Activated CD4-positive, CD25-positive, alpha-beta regulatory T cell treated with anti-CD3 and anti-CD28 coated beads, Interleukin-2, amount 50 U/mL, for 24 hours (primary cell): ENCODE measurements around the gene TPPP.

Experiments
- ATAC-seq, 2 donors: fragments of 150-1000 bp; cut with Tn5 transposase; one replicate each; pipeline ENCODE4 v1.10.0; 2021; ENCODE audit warnings: mild to moderate bottlenecking in 1 of 2, moderate library complexity in 1 of 2

TPPP gene

DNA sequence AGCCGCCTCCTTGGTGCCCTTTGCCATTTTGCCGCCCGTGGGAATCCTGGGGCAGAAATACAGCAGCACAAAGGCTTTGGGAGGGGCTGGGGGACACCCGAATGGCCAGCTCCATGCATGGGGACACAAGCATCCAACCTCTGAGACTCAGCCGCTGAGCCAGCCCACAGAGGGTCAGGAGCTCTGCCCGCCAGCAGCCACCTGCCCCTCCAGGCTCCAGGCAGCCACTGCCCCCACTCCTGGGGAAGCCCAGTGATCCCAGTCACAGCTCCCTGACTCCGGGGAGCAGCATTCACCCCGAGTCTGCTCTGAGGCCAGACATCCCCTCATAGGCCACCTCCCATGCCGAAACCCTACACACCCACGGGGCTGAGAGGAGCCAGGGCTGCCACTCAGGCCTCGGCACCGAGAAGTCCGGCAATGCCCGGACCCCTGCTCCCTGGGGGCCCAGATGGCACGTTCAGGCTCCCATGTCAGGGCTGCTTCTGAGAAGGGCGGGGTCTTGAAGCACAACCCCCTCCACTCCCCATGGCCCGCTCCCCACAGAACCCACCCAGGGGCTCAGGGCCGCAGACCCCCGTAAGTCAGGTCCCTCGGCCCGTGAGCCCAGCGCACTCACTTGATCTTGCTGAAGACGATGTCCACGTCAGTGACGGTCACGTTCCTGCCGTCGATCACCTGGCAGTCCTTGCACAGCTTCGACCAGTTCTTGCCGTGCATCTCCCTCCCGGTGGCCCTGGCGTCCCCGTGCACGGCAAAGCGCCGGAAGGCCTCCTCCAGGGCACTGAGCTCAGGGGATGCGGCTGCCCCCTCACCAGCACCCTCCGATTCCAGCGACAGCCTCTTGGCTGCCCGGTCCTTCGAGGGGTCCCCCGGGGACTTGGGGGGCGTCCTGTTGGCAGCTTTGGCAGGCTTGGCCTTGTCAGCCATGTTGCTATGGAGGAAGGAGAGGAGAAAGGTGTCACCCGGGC lies 15.7 kb downstream of the TPPP start:
- ATAC-seq, result no peak

- ATAC-seq, result no peak
Observed at GRCh38 chr5:676699-677076, 16.5 kb downstream of the TPPP start.

DNA sequence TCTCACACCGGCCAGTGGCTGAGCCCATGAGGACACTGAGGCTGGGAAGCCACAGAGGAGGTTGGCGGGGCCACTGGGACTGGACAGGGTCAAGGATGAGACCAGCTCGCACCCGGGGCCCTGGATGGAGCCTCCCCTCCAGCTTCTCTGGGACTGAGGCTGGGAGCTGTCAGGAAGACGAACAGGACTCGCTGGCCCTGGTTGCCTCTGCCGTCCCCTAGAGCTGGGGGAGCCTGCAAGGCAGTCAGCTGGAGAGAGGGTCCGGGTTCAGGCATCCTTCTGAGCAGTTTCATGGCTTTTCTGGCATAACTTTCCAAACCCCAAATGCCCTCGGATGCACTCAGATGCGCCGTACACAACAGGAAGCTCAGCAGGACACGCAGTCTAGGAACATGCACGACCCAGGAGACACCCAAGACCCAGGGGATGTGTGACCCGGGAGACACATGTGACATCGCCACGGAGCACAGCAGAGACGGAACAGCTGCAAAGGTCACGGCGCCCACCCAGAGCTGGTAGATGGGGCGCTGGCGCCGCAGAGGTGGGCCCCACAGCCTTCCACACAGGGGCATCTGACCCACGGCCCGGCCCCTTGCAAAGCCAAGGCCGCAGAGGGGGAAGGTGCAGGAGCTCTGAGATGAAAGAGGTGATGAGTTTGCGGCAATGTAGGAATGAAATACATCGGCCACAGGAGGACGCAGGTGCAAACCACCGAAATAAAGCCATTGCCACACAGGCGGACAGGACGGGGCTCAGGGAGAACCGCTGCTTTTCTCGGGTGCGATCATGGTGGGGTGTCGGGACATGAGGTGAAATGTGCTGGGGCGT lies 17.1 kb downstream of the TPPP start:
- ATAC-seq, result no peak

DNA sequence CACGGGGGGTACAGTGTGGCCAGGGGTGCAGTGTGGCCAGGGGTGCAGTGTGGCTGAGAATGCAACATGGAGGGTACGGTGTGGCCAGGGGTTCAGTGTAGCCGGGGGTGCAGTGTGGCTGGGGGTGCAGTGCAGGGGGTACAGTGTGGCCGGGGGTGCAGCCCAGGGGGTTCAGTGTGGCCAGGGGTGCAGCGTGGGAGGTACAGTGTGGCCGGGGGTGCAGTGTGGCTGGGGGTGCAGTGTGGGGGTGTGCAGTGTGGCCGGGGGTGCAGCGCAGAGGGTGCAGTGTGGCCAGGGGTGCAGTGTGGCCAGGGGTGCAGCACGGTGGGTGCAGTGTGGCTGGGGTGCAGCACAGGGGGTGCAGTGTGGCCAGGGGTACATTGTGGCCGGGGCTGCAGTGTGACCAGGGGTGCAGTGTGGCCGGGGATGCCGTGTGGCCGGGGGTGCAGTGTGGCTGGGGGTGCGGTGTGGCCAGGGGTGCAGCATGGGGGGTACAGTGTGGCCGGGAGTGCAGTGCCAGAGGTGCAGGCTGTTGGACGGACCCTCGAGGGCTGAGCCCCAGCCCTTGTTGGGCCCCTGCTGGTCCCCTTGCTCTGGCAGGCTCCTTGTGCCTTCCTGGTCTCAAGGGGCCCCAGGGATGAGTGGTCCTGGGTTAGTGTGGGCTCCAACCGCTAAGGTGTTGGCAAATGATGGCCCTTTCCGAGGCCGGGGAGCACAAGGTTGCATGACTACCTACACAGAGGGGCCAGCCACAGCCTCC lies 17.9 kb downstream of the TPPP start:
- ATAC-seq, result no peak

DNA sequence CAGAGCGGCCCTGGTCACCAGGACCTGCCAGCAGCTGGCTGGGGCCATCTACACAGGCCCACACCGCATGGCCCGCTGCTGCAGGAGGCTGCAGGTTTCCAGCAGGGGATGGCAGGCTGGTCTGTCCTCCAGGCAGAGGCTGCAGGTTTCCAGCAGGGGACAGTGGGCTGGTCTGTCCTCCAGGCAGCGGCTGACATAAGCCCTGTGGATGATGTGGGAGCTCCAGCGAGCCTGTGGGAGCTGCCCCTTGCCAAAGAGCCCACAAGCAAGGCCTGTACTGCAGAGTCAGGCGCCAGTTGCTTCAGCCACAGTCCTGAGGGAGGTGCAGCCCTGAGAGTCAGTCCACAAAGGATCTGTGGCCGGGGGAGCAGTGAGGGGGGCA lies 18.5 kb downstream of the TPPP start:
- no peak for ATAC-seq

- ATAC-seq, result no peak
Observed at GRCh38 chr5:673831-674629, 19.1 kb downstream of the TPPP start.

DNA sequence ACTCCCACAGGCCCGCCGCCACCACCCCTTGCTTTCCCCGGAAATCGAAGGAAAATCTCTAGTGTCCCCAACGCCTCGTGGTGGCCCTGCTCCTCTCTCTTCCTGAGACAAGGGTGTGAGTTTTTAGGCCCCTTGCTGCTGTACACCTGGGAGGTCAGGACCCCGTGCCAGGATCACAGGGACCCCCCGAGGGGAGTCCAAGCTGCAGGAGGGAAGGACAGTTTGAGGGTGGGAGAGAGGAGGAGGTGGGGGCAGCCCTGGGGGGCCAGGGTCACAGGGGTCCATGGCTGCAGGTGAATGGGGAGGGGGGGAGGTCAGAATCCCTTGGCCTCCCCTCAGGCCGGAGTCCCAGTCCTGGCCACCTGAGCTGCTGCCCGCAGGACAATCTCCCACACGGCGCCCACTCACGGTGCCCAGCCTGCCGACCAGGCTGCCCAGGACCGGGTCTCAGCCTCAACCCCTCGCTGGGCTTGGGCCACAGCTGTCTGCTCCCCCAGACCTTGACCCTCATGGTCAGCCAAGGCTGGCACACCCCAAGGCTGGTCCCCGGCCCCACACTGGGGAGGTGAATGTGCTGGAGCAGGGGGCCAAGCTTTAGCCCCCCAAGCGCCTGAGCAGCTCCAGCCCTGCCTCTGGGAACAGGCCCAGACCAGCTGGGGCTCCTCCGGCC lies 19.9 kb downstream of the TPPP start:
- ATAC-seq, result no peak

DNA sequence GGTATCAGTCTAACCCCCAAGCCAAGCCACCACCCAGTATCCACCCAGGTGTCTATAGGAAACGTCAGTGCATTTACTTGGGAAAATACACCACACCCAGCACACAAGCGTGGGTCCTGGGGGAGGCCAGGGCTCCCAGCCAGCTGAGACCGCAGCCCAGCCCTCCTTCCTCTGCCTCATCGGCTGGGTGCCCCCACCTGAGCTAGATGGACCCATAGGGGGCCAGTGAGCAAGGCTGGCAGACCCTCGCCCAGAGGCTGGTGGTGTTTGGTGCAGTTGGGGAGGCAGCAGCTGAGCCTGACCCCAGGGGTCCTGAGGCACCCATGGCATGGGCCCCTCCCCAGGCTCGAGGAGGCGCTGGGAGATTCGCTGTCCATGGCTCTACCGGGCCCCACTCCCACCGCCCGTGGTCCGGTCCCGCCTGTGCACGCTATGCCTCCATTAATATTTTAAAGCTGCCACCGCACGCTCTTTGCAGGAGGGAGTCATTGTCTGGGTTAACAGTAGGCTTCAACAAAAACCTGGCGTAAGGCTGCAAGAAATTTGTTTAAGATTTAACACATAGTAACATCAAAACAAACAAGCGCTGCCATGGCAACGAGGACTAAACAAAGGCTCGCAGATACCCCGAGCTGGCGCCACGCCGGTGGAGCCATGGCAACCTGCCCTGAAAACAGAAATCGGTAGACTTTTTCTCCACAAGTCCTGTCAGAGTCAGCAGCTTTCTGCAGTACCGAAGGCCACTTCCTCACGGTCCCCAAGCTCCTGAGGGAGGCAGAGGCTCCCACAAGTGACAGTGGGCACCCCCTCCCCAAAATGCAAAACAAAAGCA lies 20.6 kb downstream of the TPPP start:
- ATAC-seq, result peak; percentile 40 to 53

DNA sequence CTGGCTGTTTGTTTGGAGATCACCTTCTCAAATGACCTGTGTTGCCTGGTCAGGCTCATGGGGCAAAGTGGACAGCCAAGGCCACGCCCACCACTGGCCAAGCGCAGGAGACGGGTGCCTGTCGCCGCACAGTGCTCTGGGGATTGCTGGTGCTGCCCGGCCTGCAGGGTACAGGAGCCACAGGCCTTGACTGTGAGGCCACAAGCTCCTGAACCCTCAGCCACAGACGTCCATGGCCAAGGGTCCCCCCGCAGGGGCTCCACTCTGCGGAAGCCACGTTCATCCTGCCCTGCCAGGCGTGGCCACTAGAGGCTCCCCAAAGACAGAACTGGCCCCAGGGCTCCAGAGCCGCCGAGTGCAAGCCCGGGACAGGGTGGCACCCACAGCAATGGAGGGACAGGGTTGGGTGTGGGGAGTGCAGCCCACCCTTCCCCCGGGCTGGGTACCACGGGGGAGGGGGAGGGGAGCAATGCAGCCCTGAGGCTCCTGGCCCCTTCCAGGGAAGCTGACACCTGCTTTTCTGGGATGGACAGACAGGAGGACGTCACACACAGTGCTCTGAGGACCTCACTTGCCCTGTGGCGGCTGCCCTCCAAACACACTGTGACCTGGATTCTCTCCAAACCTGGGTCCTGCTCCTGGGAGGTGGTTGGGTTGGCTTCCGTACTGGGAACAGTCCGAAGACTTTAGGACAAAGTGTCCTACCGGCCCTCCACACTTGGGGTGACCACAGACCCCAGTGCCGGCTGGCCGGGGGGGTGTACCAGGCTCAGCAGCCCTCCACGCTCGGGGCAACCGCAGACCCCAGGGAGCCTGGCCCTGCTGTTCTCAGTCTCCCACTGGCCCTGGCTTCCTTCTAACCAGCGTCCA lies 21.5 kb downstream of the TPPP start:
- ATAC-seq, result peak; percentile 67 to 77

DNA sequence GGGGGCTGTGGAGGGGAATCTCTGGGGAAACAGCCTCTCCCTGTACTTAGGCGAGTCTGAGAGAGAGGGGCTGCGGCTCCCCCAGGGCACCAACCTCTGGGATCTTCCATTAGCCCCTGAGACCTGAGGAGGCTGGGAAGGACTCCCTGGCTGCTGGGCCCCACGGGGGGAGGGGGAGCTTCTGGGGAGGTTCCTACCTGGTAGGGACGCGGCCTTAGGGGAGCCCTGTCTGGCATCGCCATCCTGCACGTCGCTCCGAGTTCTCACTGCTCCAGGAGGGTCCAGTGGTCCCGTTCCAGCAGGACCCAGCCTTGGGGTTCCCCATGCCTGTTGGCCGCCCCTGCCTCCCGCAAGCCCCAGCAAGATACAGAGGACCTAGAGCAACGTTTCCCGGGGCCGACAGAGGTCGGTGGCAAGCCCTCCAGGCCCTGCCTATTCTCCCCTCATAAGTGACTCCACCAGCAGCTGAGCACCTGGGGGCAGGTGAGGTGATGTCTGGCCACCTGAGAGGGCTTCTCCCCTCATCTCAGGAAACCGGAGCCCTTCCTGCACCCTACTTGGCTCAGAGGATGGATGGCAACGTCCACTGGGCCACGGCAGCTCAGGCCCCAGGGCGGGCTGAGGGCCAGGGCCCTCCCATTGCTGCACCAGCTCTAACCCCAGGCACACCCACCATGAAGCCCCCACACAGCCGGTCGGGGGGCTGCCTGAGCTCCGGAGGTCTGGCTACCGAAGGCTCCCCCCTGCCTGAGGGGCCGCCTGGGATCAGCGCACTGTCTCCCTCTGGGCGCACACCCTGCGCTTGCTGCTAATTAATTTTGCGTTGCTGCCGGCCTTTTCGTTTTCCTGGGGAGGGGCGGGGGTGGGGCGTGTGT lies 22.5 kb downstream of the TPPP start:
- ATAC-seq, result no peak

DNA sequence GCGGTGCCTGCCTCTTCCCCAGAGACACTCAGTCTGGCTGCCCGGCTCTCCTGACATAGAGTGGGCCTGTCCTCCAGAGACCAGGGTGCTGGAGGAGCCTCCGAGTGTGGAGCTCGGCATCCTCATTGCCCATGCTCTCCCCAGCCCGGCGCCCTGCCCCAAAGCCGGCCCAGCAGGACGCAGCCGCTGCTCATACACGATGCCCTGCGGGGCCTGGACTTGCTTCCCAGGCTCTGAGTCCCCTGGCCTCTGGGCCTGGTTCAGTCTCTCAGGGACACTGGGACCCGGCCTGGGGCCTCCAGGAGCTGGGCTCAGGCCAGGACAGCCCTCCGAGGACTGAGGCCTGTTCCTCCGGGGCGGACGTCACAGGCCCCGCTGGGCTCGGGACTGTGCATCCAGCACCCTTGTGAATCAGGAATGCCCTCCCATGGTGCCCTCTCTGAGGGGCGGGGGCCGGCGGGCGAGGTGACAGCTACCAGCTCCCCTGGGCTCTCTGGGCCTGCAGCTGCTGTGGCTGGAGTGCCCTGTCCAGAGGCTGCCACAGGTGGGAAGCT lies 23.2 kb downstream of the TPPP start:
- ATAC-seq, result no peak

- ATAC-seq, result no peak
Observed at GRCh38 chr5:669111-669841, 23.9 kb downstream of the TPPP start.

DNA sequence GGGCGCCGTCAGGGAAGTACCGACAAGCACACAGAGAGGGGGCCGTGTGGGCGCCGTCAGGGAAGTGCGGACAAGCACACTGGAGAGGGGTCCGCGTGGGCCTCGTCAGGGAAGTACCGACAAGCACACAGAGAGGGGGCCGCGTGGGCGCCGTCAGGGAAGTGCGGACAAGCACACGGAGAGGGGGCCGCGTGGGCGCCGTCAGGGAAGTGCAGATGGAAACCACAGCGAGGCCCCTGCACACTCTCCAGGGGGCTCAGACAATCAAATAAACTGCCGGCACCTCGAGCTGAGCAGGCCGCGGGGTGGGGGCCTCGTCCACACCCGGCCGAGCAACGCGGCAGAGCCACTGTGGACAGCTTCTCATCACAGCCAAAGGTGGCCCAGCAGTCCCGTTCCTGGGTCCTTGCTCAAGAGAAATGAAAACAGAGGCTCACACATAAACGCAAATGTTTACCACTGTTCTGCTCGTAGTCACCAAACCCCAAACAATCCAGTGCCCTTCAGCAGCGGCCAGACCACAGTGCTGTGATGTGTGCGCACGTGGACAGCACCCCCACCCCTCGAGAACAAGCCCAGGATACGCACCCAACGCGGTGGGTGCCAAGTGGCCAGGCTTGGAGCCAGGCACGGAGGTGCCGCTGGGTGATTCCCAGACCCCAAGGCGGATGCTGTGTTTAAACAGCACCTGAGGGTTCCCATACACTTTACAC lies 24.7 kb downstream of the TPPP start:
- ATAC-seq, result no peak

- no peak for ATAC-seq
Observed at GRCh38 chr5:666816-667498, 26.2 kb downstream of the TPPP start.

GRCh38 chr5:665956-666711 lies 27.0 kb downstream of the TPPP start:
- no peak for ATAC-seq
